ENCODE data around the gene PNO1.

PNO1 gene

GRCh38 chr2:68193144-68193543 is 35.5 kb downstream of the PNO1 start:
- no peak overlapping the region for H3K4me3 ChIP-seq (ENCODE audit: insufficient read depth, low read depth, low read length)
- H3K9me3 ChIP-seq (ENCODE audit: control insufficient read depth, low read length) = no peaks in the 10 kb centered on the region
- H3K4me1 ChIP-seq (ENCODE audit: control insufficient read depth, insufficient read depth, low read length) = no peaks in the 10 kb centered on the region
- 97 to 100% methylated on average over 3 of the region's 3 CpGs for WGBS, 2 experiments
- no peaks in the 10 kb centered on the region for H3K27me3 ChIP-seq (ENCODE audit: control insufficient read depth, insufficient read depth, low read length, poor library complexity, severe bottlenecking)
- H3K36me3 ChIP-seq (ENCODE audit: control insufficient read depth, insufficient read depth, low read length) = no peaks in the 10 kb centered on the region
- H3K27ac ChIP-seq (ENCODE audit: insufficient read depth, low read depth, low read length, poor library complexity, severe bottlenecking) = no peak overlapping the region

GRCh38 chr2:68193787-68194372 is 36.2 kb downstream of the PNO1 start:
- no peak overlapping the region for H3K27ac ChIP-seq (ENCODE audit: insufficient read depth, low read depth, low read length, poor library complexity, severe bottlenecking)
- WGBS, 2 experiments = 95 to 96% methylated on average over 4 of the region's 4 CpGs
- H3K27me3 ChIP-seq (ENCODE audit: control insufficient read depth, insufficient read depth, low read length, poor library complexity, severe bottlenecking) = no peaks in the 10 kb centered on the region

GRCh38 chr2:68195096-68195495 is 37.4 kb downstream of the PNO1 start:
- Histone ChIP-seq H3K9me3 (ENCODE audit: control insufficient read depth, low read length) (no peaks in the 10 kb centered on the region), H3K27ac (ENCODE audit: insufficient read depth, low read depth, low read length, poor library complexity, severe bottlenecking) (no peak overlapping the region), H3K4me3 (ENCODE audit: insufficient read depth, low read depth, low read length) (no peak overlapping the region), H3K27me3 (ENCODE audit: control insufficient read depth, insufficient read depth, low read length, poor library complexity, severe bottlenecking) (no peaks in the 10 kb centered on the region), H3K36me3 (ENCODE audit: control insufficient read depth, insufficient read depth, low read length) (no peaks in the 10 kb centered on the region), H3K4me1 (ENCODE audit: control insufficient read depth, insufficient read depth, low read length) (no peaks in the 10 kb centered on the region)

More at GRCh38 chr2:68193787-68194372, 36.2 kb downstream of the PNO1 start:
- H3K9me3 ChIP-seq (ENCODE audit: control insufficient read depth, low read length) = no peaks in the 10 kb centered on the region
- H3K36me3 ChIP-seq (ENCODE audit: control insufficient read depth, insufficient read depth, low read length) = no peaks in the 10 kb centered on the region
- H3K4me3 ChIP-seq (ENCODE audit: insufficient read depth, low read depth, low read length) = no peak overlapping the region
- no peaks in the 10 kb centered on the region for H3K4me1 ChIP-seq (ENCODE audit: control insufficient read depth, insufficient read depth, low read length)

GRCh38 chr2:68196120-68196716 is 38.5 kb downstream of the PNO1 start:
- Histone ChIP-seq H3K9me3 (ENCODE audit: control insufficient read depth, low read length) (no peaks in the 10 kb centered on the region), H3K4me3 (ENCODE audit: insufficient read depth, low read depth, low read length) (no peak overlapping the region), H3K27ac (ENCODE audit: insufficient read depth, low read depth, low read length, poor library complexity, severe bottlenecking) (no peak overlapping the region), H3K4me1 (ENCODE audit: control insufficient read depth, insufficient read depth, low read length) (no peaks in the 10 kb centered on the region), H3K27me3 (ENCODE audit: control insufficient read depth, insufficient read depth, low read length, poor library complexity, severe bottlenecking) (no peaks in the 10 kb centered on the region), H3K36me3 (ENCODE audit: control insufficient read depth, insufficient read depth, low read length) (no peaks in the 10 kb centered on the region)
- WGBS, 2 experiments = 55 to 60% methylated on average over 2 to 4 of the region's 4 CpGs

- Histone ChIP-seq H3K27ac (ENCODE audit: insufficient read depth, low read depth, low read length, poor library complexity, severe bottlenecking) (no peak overlapping the region), H3K4me1 (ENCODE audit: control insufficient read depth, insufficient read depth, low read length) (no peaks in the 10 kb centered on the region), H3K36me3 (ENCODE audit: control insufficient read depth, insufficient read depth, low read length) (no peaks in the 10 kb centered on the region), H3K27me3 (ENCODE audit: control insufficient read depth, insufficient read depth, low read length, poor library complexity, severe bottlenecking) (no peaks in the 10 kb centered on the region), H3K4me3 (ENCODE audit: insufficient read depth, low read depth, low read length) (no peak overlapping the region), H3K9me3 (ENCODE audit: control insufficient read depth, low read length) (no peaks in the 10 kb centered on the region)
- WGBS, 2 experiments = 94 to 96% methylated on average over 4 of the region's 4 CpGs
These were observed 42.6 kb downstream of the PNO1 start for GRCh38 chr2:68200157-68200787.

- Histone ChIP-seq H3K27ac (ENCODE audit: insufficient read depth, low read depth, low read length, poor library complexity, severe bottlenecking) (no peak overlapping the region), H3K9me3 (ENCODE audit: control insufficient read depth, low read length) (no peaks in the 10 kb centered on the region), H3K4me1 (ENCODE audit: control insufficient read depth, insufficient read depth, low read length) (no peaks in the 10 kb centered on the region), H3K4me3 (ENCODE audit: insufficient read depth, low read depth, low read length) (no peak overlapping the region), H3K36me3 (ENCODE audit: control insufficient read depth, insufficient read depth, low read length) (no peaks in the 10 kb centered on the region), H3K27me3 (ENCODE audit: control insufficient read depth, insufficient read depth, low read length, poor library complexity, severe bottlenecking) (no peaks in the 10 kb centered on the region)
- WGBS, 2 experiments = 90% methylated on average over 3 of the region's 3 CpGs
These were observed 45.9 kb downstream of the PNO1 start for GRCh38 chr2:68203587-68203986.

- Histone ChIP-seq H3K36me3 (ENCODE audit: control insufficient read depth, insufficient read depth, low read length) (no peaks in the 10 kb centered on the region), H3K9me3 (ENCODE audit: control insufficient read depth, low read length) (no peaks in the 10 kb centered on the region), H3K27me3 (ENCODE audit: control insufficient read depth, insufficient read depth, low read length, poor library complexity, severe bottlenecking) (no peaks in the 10 kb centered on the region), H3K27ac (ENCODE audit: insufficient read depth, low read depth, low read length, poor library complexity, severe bottlenecking) (no peak overlapping the region), H3K4me1 (ENCODE audit: control insufficient read depth, insufficient read depth, low read length) (no peaks in the 10 kb centered on the region), H3K4me3 (ENCODE audit: insufficient read depth, low read depth, low read length) (no peak overlapping the region)
These were observed 49.1 kb downstream of the PNO1 start for GRCh38 chr2:68206793-68207192.

- Histone ChIP-seq H3K27me3 (ENCODE audit: control insufficient read depth, insufficient read depth, low read length, poor library complexity, severe bottlenecking) (no peaks in the 10 kb centered on the region), H3K4me3 (ENCODE audit: insufficient read depth, low read depth, low read length) (no peak overlapping the region), H3K4me1 (ENCODE audit: control insufficient read depth, insufficient read depth, low read length) (no peaks in the 10 kb centered on the region), H3K36me3 (ENCODE audit: control insufficient read depth, insufficient read depth, low read length) (peaks cover 5% of the 10 kb centered on the region), H3K27ac (ENCODE audit: insufficient read depth, low read depth, low read length, poor library complexity, severe bottlenecking) (no peak overlapping the region), H3K9me3 (ENCODE audit: control insufficient read depth, low read length) (no peaks in the 10 kb centered on the region)
- 92 to 94% methylated on average over 4 to 5 of the region's 5 CpGs for WGBS, 2 experiments
These were observed 56.7 kb downstream of the PNO1 start for GRCh38 chr2:68214381-68214780.

GRCh38 chr2:68216454-68217310 is 59.0 kb downstream of the PNO1 start:
- no peak overlapping the region for H3K27ac ChIP-seq (ENCODE audit: insufficient read depth, low read depth, low read length, poor library complexity, severe bottlenecking)
- no peaks in the 10 kb centered on the region for H3K9me3 ChIP-seq (ENCODE audit: control insufficient read depth, low read length)
- H3K4me3 ChIP-seq (ENCODE audit: insufficient read depth, low read depth, low read length) = no peak overlapping the region
- peaks cover 5% of the 10 kb centered on the region for H3K36me3 ChIP-seq (ENCODE audit: control insufficient read depth, insufficient read depth, low read length)
- no peaks in the 10 kb centered on the region for H3K27me3 ChIP-seq (ENCODE audit: control insufficient read depth, insufficient read depth, low read length, poor library complexity, severe bottlenecking)
- H3K4me1 ChIP-seq (ENCODE audit: control insufficient read depth, insufficient read depth, low read length) = no peaks in the 10 kb centered on the region
- 93 to 94% methylated on average over 2 of the region's 2 CpGs for WGBS, 2 experiments

GRCh38 chr2:68217729-68218128 is 60.0 kb downstream of the PNO1 start:
- Histone ChIP-seq H3K4me1 (ENCODE audit: control insufficient read depth, insufficient read depth, low read length) (no peaks in the 10 kb centered on the region), H3K27ac (ENCODE audit: insufficient read depth, low read depth, low read length, poor library complexity, severe bottlenecking) (no peak overlapping the region), H3K36me3 (ENCODE audit: control insufficient read depth, insufficient read depth, low read length) (no peaks in the 10 kb centered on the region), H3K27me3 (ENCODE audit: control insufficient read depth, insufficient read depth, low read length, poor library complexity, severe bottlenecking) (no peaks in the 10 kb centered on the region), H3K4me3 (ENCODE audit: insufficient read depth, low read depth, low read length) (no peak overlapping the region), H3K9me3 (ENCODE audit: control insufficient read depth, low read length) (no peaks in the 10 kb centered on the region)
- 100% methylated on average over 1 of the region's 3 CpGs; no CpG with 5 or more reads in 1 of the 2 experiments for WGBS, 2 experiments
